Measurements from ENCODE around the gene ATIC.
"Not testable (repeated sequence)": the region's sequence is repeated elsewhere in the genome, so short reads cannot be mapped to it uniquely, and the experiment has no call there.

Gene ATIC

DNA sequence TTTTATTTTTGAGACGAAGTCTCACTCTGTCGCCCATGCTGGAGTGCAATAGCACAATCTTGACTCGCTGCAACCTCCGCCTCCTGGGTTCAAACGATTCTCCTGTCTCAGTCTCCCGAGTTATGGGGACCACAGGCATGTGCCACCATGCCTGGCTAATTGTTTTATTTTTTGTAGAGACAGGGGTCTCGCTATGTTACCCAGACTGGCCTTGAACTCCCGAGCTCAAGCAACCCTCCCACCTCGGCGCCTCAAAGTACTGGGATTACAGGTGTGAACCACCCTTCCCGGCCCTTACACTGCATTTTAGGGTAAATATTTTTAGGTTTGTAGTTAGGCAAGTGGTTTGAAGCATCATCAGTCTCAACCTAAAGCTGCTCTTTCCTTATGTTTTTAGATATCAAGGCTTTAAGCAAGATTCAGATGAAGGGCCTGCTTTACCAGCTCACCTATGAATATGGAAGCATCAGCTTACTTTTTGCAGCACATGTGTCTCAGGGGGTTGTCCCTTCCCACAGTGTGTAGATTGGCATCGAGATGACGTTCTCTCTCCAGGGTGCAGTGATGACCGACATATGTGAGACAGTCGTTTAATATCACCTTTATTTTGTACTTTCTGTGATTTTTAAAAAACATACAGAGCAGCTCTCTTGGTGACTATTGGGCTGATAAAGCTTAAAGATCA, 47.2 kb downstream of the ATIC start:
- H3K4me3 ChIP-seq: no peak overlapping the region
- H3K27ac ChIP-seq: no peak overlapping the region

- no peak overlapping the region for H3K4me3 ChIP-seq
- no peak overlapping the region for H3K27ac ChIP-seq
These were observed 47.7 kb downstream of the ATIC start for GRCh38 chr2:215359576-215359922.

GRCh38 chr2:215360059-215360458, 48.2 kb downstream of the ATIC start:
- not testable (repeated sequence) for H3K4me3 ChIP-seq, H3K27ac ChIP-seq

GRCh38 chr2:215360596-215360995, 48.7 kb downstream of the ATIC start:
- Histone ChIP-seq H3K27ac (no peak overlapping the region), H3K4me3 (no peak overlapping the region)

GRCh38 chr2:215361211-215361875, 49.5 kb downstream of the ATIC start:
- Histone ChIP-seq H3K27ac (no peak overlapping the region), H3K4me3 (no peak overlapping the region)

- H3K27ac ChIP-seq: no peak overlapping the region
- H3K4me3 ChIP-seq: no peak overlapping the region
These were observed 50.2 kb downstream of the ATIC start for GRCh38 chr2:215361876-215362561.

- Histone ChIP-seq H3K27ac (no peak overlapping the region), H3K4me3 (no peak overlapping the region)
These were observed 50.7 kb downstream of the ATIC start for GRCh38 chr2:215362562-215362904.

- H3K27ac ChIP-seq: no peak overlapping the region
- H3K4me3 ChIP-seq: no peak overlapping the region
These were observed 51.2 kb downstream of the ATIC start for GRCh38 chr2:215363039-215363438.

GRCh38 chr2:215363461-215364156, 51.8 kb downstream of the ATIC start:
- H3K4me3 ChIP-seq: no peak overlapping the region
- H3K27ac ChIP-seq: no peak overlapping the region

DNA sequence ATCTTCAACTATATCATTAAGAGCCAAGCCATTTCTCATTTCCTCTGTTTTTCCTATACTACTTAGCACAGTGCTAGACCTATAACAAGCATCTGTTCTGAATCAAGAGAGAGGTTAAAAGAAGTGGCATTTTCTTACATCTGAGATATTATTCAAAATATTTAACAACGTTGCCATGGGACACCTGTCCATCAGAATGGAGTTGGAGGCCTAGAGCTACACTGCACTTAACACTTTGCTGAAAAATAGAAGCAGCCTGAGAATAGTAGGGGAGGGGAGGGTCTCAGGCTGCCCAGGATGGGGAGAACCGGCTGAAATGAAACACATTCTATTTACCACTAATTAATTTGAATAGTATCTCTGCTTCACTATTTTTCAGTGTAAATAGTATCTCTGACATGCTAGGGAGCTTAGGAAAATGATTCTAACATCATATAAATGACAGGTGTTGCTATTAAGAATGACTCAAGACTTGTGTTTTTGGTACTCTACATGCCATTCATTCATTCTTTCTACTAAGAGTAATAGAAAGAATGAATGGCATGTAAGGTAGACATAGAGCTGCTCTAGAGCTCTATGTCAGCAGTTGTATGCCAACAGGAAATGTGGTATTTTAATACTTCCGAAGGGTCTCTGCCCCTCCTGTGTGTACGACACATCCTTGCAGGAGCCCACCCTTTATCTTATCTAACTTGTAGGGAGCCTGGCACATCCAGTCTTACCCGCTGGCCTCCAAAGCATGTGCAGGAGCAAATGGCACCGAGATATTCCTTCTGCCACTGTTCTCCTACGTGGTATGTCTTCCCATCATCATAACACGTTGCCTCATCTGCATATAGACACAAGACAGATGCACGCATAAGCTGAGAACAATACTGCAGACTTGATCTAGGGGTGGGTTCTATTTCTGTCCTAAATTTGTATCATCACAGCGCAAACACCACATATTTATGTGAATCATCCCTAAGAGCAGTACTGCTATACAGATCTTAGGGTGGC, 52.6 kb downstream of the ATIC start:
- Histone ChIP-seq H3K4me3 (no peak overlapping the region), H3K27ac (no peak overlapping the region)

- H3K27ac ChIP-seq: no peak overlapping the region
These were observed 53.4 kb downstream of the ATIC start for GRCh38 chr2:215365184-215365658.

GRCh38 chr2:215366440-215367032, 54.7 kb downstream of the ATIC start:
- no peak overlapping the region for H3K4me3 ChIP-seq
- no peak overlapping the region for H3K27ac ChIP-seq

More at GRCh38 chr2:215365184-215365658, 53.4 kb downstream of the ATIC start:
- H3K4me3 ChIP-seq: no peak overlapping the region

DNA sequence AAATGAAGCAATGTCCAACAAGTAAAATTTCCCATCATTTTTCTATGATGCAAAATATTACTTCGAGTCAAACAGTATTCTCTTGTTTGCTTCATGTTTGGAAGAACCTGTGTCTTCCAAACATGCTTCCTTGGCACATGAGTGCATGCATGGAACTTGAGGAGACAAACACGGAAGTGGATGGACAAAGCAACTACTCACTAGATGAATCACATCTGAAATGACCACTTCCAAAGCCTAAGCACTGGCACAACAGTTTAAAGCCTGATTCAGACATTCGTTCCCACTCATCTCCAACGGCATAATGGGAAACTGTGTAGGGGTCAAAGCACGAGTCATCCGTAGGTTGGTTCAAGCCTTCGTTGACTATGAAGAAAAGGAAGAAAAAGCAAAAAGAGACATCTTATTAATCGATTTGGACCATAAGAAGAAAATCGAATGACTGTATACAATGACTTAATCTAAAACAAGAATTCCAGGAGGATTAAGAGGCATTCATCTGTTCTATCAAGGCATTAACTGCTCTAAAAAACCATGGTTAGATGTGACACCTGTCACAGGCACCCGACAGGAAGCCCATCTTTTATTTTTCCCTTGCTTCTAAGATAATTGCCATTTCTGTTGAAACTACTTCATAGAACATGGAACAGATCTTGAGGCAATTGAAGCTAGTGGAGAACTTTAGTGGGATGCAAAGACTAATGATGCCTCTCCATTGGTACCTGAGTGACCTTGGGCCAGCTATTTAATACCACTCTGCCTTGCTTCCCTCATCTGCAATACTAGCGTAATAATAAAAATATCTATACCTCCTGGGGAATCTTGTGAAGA, 56.0 kb downstream of the ATIC start:
- Histone ChIP-seq H3K27ac (no peak overlapping the region), H3K4me3 (no peak overlapping the region)

DNA sequence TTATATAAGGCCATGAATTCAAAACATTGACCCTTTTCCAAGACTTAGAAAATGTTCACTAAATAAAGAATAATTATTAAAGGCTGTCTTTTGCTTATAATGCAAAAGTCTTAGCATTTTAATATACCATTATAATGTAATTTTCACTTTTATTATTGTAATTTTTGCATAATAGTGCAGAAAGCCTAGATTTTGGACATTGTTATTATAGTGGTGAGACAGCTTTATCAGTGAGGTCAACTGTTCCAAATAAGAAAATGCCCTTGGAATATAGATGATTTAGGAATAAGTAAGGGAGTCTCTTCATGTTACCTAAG, 56.6 kb downstream of the ATIC start:
- Histone ChIP-seq H3K4me3 (no peak overlapping the region), H3K27ac (no peak overlapping the region)

DNA sequence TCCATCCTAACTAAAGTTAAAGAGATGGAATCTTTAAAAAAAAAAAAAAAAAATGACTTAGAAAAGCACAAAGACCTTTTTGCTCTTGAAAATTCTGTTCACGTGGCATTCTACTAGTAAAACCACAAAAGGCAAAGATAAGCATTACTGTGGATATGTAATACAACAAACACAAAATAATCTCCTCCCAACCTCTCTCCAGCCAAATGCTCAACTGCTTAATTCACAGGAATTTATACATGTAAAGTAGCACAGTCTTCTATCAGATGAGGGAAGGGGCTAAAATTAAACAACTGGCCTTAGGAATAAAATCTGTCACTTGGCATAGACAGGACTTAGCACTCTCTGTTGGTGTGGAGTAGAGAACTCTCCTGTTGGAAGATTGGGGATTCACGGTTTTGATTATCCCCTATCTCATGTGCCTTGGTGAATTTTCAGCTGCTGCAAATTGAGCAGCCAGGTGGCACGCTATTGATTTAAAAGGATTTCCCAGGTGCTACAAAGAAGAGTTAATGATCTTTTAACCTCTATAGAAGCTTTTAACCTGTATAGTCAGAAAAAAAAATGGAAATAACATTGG, 57.4 kb downstream of the ATIC start:
- Histone ChIP-seq H3K4me3 (no peak overlapping the region), H3K27ac (no peak overlapping the region)

DNA sequence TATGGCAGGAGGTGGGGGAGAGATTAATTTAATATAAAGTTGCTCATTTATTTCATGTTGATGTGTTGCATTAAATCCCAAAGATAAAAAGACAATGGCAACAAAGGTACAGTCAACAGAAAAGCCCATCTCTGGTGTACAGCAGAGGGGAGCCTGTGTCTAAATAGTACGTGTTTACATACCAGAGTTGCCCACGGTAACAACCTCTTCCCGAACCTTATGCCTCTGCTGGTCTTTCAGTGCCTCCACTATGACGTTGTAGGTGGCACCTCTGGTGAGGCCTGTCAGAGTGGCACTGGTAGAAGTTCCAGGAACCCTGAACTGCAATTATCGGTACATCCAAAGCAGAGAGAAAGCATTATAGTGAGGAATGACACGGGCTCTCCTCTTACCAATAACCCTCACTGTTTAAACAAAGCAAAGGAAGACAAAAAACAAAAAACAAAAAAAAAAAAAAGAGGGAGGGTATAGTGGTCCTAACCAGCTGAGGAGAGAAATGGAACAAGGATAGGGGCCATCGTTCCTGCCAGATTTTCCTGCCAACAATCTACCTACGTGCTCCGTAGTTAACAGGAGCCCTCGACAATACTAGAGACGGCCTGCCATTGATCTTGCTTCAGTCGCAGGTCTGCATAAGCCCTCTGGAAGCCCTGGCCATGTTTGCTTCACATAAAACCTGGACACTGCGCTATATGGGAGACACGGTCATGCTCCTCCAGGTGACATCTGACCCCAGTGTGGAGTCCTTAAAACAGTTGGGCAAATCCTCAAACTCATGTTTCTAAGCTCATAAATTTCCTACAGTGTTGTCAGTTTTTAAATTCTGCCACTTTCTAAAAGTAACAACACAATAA, 58.5 kb downstream of the ATIC start:
- no peak overlapping the region for H3K4me3 ChIP-seq
- no peak overlapping the region for H3K27ac ChIP-seq
